Fibroblast of skin of left biceps (primary cell): ENCODE data around the gene ARSK.

Experiments
- DNase-seq, 2 experiments: peaks; one replicate each; pipeline ENCODE4 v3.0.0-alpha.2; 2013; ENCODE audit warnings: low read depth in 2 of 2

Gene ARSK, protein sequence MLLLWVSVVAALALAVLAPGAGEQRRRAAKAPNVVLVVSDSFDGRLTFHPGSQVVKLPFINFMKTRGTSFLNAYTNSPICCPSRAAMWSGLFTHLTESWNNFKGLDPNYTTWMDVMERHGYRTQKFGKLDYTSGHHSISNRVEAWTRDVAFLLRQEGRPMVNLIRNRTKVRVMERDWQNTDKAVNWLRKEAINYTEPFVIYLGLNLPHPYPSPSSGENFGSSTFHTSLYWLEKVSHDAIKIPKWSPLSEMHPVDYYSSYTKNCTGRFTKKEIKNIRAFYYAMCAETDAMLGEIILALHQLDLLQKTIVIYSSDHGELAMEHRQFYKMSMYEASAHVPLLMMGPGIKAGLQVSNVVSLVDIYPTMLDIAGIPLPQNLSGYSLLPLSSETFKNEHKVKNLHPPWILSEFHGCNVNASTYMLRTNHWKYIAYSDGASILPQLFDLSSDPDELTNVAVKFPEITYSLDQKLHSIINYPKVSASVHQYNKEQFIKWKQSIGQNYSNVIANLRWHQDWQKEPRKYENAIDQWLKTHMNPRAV

GRCh38 chr5:95554647-95555548 lies at the start of gene ARSK, which contains the start of gene SKIC3:
Gene ARSK, plus strand, starts transcription at chr5:95555101. Its CDS starts 178 bp downstream, at chr5:95555279.
Gene SKIC3, minus strand, starts transcription at chr5:95554977. Its CDS starts 7,827 bp downstream, at chr5:95547150.
- DNase-seq, result peak; percentile 99

GRCh38 chr5:95508550-95508949 lies 46.4 kb upstream of the ARSK start:
- DNase-seq, result no peak

DNA sequence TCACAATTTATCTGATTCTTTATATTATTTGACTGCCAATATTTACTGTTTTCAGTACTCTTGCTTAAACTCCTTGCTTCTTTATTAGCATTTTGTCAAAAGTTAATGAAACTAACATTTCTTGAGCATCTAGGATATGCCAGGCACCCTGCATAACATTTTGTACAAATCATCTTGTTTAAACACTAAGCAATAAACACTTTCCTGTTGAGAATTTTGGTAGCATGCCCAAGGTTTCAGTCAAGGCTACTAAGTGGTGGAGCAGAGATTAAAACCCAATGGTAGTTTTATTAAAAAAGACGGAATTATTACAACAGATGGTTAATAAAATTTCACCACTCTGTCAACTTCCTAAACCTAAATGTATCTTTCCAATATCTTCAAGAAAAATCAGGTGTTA lies 43.3 kb upstream of the ARSK start:
- DNase-seq, result no peak

- no peak for DNase-seq
These were observed 36.5 kb upstream of the ARSK start for GRCh38 chr5:95518417-95518816.

DNA sequence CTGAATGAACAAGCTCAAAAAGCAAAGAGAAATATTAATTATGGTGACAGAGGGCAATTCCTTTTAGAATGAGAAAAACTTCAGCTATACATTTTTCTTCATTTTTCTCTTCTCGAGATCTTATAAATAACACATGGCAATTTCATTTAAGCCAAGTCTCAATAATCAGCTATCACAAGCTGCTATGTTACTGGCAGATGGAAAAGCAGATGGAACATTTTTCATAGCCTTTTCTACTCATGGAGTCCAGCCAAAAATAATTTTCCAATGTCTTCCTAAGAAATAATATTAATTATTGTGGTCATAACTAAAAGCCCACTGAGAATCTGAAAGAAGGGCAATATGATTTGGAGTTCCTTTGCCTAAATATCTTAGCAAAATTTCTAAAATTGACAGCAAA lies 35.8 kb upstream of the ARSK start:
- DNase-seq, result no peak

DNA sequence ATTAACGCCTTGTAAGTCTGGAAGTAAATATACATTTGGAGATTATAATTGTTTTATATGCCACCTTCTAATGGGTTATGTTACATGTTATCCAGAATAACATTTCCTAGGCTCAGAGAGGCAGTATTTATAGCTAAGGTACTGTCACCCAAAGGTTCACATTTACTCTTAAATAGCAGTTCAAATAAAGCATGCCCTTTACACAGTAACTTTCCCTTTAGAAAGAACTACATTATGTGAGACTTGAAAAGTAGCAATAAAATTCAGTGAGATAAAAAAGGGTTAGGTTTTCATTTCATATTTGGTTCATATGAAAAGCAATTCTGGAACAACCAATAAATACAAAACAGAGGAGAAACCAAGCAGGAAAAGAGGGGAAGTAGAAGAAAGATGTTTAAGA lies 35.2 kb upstream of the ARSK start:
- no peak for DNase-seq

- DNase-seq, result no peak
These were observed 34.7 kb upstream of the ARSK start for GRCh38 chr5:95520206-95520605.

DNA sequence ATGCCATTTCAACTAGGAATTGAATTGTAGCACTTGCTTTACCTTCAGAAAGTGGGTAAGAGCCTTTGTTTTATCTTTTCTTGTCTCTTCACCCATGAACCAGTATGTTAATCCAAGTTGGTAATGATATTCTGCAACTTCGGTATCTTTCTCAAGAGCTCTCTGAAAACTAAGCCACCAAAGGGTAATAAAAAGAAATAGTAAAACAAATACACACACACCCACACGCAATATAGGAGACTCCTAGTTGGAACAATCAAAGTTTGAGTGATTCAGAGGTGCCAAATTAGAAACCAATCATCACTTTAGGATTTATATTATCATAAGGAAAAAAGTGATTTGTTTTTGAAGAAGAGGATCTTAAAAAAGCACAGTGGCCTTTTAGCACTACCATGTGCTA lies 30.5 kb upstream of the ARSK start:
- DNase-seq, result no peak

DNA sequence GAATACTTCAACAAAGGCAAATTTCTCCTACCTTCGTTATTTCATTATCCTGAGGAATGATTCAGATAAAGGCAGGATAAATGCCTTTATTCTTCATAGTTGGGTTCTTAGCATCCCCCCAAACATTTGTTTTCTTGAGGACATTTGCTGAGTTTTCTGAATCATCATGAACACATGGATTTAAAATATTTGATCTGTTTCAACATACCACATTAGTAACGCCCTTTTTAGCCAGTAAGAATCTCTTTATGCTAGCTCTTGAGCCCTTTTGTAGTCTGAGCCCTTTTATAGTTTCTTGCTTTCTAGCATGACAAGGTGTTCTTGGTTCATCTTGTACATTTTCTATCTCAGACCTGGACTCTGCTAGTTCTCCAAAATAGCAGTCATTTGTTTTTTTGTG lies 28.0 kb upstream of the ARSK start:
- no peak for DNase-seq

DNA sequence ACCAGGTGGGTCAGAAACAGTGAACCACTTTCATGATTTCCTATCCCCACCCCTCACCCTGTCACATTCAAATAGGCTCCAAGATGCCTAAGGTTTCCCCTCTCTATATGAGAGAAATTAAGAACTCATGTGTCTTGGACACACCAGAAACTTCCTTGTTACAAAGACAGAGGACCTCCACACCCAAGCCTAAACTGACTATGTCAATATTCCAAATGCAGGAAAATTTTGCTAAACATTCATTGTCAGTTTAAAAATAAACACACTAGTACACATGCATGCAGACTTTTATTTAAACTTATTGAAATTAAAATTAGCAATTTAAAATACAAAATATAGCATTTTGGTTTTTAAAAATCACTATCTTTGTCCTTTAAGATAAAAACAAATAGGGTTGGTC lies 26.3 kb upstream of the ARSK start:
- no peak for DNase-seq

DNA sequence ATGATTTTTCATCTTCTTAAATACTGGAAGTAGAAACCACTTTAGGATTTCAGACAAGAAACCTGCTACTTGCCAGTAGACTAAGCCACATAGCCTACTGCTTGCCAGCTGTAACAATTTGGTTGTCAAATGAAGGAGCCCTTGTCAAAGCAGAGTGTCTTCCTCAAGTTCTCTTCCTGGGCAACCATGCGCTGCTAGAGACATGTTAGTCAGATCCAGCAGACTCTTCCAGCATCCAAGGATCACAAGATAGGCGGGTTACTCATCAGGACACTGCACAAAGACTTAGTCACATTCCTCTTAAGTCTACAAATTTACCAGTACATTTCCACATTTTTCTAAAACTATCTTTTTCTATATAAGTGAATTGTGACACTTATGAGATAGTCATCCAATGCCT lies 24.5 kb upstream of the ARSK start:
- no peak for DNase-seq

- no peak for DNase-seq
These were observed 23.4 kb upstream of the ARSK start for GRCh38 chr5:95531491-95531890.

DNA sequence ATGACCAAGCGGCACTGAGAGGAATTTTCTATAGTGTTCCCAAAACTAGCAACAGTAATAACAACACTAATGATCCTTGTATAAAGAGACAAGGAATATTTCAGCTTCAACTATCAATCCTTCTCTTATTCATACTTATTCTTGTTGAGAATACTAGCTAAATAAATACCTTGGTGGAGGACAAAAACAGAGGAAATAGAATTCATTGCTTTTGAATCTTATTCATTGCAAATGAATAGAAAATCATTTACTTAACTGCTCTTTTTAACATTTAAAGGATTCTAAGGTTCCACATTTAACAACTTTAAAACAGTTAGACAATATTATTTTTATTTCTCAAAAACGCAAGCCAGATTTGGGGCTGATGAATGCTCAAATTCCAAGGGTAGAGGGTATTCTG lies 22.5 kb upstream of the ARSK start:
- DNase-seq, result no peak

GRCh38 chr5:95533106-95533505 lies 21.8 kb upstream of the ARSK start:
- DNase-seq, result no peak

DNA sequence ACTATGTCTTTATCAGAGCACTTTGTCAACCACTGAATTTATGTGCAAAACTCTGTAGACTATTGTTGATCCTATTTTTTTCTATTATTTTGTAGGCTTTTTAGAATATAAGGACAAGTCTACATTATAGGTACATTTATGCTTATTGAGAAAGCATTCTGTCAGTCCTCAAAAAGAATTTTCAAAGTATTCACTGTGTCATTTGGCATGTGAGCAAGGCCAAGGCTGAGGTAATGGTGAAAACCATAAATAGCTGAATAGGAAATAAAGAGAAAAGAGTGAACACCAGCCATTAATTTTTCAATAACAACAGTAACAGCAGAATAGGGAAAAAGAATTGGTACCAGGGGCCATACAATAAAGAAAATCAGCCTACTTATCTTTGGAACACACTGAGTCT lies 21.1 kb upstream of the ARSK start:
- DNase-seq, result no peak

DNA sequence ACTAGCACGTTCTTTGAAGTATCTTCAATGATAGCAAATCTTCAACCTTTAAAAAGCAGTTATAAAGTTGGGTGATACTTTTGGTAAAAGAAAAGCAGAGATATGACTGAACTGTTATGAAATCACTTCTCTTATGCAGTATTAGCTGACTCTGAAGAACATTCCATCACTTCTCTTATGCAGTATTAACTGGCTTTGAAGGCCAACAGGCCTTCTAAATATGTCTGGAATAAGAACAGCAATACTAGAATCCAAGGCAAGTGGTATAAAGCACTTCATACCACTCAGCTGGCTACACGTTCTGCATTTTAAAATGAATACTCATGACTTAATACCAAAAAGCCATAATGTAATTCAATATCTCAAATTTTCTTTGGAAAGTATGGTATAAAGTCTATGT lies 17.4 kb upstream of the ARSK start:
- no peak for DNase-seq

- DNase-seq, result no peak
These were observed 11.7 kb upstream of the ARSK start for GRCh38 chr5:95543017-95543705.

DNA sequence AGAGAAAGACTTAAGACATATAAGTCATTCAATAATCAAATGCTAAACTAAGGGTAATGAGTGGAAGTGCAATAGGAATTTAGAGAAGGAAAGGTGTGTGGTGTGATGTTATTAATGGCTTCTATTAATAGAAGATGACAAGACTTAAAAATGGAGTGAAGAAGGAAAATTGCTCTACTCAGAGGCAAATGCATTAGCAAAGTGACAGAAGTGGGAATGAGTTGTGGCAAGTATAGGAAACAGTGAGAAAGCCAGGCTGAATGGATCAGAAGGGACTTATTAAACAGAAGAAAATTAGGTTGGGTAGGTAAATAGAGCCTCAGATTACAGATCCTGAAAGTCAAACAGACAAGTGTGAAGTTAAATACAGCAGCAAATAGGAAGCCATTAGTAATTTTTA lies 5.9 kb upstream of the ARSK start:
- DNase-seq, result no peak

- no peak for DNase-seq
These were observed 612 bp upstream of the ARSK start for GRCh38 chr5:95554331-95554646.

GRCh38 chr5:95555553-95555952 lies 652 bp downstream of the ARSK start:
- no peak for DNase-seq

GRCh38 chr5:95557841-95558240 lies 2.9 kb downstream of the ARSK start:
- no peak for DNase-seq

DNA sequence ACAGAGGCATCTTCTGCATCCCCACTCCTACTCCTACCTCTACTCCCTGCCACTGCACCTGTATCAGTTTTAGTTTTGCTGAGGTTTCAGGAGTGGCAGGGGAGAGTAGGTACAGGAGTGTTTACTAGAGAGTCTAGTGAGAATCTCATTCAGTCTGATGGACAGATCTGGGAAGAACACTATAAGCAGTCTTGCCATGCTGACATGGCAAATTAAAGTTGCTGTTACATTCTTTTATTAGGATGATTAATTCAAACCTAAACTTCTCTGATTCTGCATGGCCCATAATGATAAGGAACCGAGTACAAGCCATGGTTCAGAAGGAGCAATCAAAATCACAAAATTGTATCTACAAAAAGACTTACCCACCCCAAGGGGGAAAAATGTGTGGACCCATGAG lies 7.4 kb downstream of the ARSK start:
- DNase-seq, result no peak
